HG03457 (cell line): Measurements from ENCODE around the gene JMJD7.

ENCODE experiments used
- ATAC-seq: cut with Tn5 transposase; IDR thresholded peaks from one replicate; pipeline ENCODE4 v1.9.1; 2021; ENCODE audit warnings: moderate number of reproducible peaks; ENCODE audit not compliant: unreplicated experiment

JMJD7 gene

DNA sequence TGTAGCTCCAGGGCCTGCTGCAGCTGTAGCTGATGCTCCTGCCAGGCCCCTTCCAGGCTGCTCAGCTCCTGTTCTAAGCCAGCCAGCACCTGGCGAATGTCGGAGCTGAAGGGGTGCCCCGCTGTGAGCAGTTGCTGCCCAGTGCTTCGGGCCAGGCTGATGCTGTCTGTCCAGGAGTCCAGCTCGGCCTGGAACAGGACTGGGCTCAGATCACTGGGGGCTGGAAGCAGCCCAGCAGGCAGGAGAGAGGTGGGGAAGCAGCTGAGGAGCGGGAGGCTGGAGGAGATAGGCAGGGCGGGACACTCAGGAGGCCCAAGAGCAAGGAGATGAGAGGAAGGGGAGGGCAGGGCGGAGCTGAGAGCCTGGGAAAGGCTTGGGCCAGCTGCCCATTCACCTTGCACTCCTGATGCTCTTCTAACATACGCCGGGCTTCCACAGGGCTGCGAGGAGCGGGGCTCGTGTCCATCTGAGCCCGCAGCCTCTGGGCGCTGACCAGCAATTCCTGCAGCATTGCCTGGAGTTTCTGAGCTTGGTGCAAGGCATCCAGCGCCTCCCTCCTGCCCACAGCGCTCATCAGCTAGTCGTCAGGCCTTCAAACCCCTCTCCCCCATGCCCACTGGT is 34.0 kb downstream of the JMJD7 start:
- no peak for ATAC-seq

DNA sequence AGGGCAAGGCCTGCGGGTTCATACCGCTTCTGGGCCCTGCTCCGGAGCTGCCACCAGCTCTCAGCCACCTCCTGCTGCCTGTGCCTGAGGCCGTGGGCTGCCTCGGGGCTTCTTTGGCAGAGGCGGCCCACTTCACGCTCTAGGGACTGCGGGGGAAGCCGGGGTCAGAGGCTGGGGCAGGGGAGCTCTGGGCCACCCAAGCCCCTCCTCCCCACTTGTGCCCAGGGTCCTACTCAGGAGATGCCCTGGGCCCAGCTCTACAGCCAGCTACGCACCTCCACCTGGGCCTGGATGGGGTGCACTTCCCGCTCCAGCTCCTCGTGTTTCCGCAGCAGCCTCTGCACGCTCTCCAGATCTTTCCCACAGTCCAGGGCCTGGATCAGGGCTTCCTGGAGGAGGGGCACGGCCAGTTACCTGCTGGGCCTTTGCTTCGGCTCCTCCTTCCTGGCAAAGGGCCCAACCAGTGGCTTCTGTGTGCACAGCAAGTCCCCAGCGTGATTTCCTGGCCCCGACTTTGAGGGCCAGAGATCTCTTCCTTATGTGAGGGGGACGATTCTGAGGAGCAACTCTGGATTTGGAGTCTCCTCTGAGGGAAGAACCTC is 34.7 kb downstream of the JMJD7 start:
- ATAC-seq = no peak

DNA sequence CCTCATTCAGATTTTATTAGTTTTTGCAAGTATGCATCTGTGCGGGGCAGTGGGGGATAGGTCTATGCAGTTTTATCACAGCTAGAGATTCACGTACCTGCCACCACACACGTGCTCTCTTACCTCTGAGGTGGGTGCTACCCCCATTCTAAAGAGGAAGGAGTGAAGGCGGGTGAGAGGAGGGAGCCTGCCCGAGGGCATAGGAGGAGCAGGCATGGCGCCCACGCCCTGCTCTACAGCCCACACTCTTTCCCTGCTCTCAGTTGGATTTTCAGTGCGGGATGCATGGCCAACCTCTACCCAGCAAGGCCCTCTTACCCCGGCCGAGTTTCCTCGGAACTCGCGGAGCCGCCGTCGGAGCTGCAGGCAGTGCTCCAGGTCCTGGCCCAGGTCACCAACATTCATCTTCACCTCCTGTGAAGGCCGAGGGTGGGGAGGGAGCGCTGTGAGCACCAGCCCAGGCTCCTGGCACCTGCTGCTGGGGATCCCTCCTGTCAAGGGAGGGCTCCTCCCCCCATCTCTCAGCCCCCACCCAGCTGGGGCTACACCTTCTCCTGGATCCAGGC is 37.7 kb downstream of the JMJD7 start:
- no peak for ATAC-seq

DNA sequence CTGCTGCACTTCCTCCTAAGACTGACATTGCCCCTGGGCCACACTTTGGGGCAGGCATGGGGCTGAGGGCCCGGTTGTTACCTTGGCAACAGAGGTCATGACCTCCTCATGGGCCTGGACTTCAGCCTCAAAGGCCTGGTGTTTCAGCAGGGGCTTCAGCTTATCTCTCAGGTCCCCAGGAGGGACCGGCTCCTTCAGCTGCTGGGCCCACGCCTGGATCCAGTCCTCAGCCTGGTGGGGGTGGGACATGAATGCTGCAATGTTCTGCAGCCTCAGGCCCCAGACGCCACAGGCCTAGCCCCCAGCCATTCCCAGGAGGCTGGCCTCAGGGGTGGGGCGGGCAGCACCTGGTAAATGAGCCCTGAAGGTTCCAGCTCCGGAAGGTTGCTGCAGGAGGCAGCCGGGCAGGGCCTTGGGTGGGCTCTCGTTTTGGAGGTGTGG is 38.4 kb downstream of the JMJD7 start:
- ATAC-seq = no peak

DNA sequence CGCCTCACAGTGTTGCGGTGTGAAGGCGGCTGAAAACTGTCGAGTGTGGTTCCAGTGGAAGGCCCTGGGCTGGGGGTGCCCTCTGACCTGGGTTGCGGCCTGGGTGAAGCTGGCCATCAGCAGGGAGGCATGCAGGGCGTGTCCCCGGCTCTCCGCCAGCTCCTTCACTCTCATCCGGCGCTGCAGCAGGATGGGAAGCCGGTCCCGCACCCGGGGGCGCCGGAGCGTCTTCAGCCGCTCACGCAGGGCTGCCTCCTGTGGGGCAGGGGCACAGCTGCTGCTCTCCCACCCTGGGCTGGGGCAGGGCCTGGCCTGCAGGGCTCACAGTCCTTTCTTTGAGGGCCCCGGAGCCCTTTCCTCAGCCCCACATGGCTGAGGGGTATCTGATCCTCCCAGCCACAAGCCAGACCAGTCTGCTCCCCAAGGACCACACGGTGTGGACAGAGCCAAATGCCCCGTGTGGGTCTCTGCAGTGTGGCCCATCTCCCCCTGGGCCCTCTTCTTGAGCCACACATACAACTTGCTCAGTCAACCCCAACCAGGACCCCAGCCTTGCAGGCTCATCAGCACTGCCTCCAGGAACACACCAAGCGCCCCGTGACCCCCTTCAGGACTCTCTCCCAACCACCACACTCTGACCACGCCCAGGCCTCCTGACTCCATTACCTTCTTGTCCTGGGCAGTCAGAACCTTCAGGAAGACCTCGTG is 39.1 kb downstream of the JMJD7 start:
- no peak for ATAC-seq

DNA sequence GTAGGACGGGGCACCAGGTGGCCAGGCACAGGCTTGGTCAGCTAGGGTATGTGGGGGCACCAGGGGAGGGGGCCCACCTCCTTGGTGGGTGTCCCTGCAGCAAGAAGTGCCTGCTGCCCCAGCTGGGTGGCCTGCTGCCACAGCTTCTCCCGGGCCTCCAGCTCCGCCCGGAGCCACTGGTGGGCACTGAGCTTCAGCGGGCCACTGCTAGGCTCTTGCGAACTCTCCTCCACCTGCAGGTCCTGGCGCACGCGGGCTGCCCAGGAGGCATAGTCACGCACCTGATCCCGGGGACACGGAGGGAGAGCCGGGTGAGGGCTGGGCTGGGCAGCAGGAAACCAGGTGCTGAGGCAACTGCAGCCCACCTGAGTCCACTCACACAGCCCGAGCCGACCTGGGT is 40.4 kb downstream of the JMJD7 start:
- ATAC-seq = no peak

DNA sequence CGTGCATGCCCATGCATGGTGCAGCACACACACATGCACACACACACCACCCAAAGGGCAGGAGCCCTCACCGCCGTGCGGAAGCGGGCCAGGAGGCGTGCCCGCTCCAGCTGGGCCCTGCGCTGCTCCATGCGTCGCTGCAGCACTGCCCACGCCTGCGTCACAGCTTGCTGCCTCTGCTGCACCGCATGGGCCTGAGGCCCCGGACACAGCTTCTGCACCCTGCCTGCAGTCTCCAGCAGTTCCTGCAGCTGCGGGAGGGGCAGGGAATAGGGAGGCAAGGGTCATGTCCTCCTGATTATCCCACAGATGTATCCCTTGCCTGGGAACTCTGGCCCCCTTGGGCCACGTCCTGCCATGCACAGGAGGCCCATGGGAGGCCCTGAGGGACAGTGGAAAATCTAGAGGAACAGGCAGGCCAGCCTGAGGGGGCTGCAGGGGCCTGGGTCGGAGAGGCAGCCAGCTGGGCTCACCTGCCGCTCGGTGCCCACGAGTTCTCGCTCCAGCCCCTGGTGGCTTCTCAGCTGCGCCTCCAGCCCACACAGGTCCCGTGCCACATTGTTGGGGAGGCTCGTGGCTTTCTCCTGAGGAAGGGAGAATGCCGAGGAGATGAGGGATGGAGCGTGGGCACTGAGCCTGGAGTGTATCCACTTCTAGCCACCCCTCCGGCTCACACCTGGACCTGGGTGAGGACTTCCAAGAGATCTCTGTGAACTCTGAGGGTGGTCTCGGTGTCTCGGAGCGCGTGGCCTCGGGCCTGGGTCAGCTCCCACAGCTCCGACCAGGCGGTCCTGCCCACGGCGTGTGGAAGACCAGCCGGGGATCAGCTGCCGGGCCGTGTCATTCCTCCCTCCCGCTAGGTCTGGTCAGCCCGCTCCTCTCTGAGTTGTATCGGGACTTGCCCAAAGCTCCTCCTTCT is 42.1 kb downstream of the JMJD7 start:
- ATAC-seq = no peak

DNA sequence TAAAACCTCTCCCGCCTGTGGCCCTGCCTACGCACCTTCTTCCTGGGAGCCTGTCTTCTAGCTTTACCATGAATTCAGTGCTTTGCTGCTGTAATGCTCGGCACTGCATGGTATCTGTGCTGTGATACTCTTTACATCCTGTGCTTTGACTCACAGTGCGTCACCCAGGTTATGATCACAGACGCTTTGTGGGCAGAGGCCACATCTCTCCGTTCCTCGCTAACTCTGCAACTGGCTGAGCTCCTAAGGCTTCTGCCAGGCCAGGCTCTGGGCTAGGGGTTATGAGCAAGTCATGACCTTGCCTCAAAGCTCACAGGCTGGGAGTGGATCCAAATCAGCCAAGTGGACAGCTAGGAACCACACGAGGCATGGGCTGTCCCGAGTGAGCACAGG is 42.8 kb downstream of the JMJD7 start:
- no peak for ATAC-seq

DNA sequence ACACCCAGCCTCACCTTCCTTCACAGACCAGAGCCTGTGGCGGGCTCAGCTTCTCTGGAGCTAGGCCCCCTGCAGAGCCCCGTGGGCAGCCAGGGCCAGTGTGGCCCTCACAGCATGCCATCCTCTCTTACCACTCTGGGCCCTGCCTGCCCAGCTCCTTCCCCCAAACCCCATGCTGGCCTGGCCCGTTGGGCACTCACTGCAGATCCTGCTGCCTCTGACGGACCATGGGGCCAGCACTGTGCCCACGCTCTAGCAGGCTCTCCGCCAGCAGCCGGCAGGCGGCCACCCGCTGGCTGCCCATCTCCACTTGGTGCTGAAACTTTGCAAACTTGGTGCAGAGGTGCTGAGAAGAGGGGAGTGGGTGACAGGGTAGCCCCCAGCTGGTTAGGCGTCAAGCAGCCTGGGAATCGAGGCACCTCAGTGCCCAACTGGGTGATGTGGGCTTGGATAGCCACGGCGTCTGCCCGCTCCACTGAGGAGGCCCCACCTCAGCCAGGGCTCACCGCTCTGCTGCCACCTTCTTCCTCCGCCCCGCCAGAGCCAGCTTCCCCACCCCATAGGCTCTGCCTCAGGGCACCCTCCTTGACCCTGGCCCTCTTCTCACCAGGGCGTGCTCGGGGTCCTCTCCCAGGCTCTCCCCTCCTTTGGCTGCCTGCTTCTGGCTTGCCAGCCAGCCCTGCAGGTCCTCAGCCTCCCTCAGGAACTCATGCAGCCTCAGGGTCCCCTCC is 43.4 kb downstream of the JMJD7 start:
- ATAC-seq = no peak

DNA sequence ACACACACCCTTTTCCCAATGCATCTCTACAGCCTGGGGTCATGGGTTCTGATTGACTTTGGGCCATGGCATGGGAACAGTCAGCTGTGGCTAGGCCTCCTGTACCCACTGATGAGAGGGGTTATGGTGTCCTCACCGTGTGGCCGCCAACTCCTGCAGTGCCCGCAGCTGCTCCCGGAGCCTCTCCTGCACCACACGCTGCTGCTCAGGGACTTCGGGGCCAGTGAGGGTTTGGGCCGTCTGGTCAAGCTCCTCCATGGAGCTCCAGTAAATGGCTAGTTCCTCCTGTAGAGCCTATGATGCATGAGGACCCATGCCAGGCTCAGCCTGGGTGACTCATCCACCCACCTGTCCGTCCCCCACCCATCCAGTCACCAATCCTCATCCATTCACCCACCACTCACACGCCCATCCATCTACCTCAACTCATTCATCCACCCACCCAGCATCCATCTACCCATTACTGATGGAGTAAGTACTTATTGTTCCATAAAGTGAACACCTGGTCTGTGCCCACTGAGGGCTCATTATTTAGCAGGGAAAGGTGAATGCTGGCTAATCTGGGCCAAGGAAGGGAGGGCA is 44.4 kb downstream of the JMJD7 start:
- no peak for ATAC-seq

DNA sequence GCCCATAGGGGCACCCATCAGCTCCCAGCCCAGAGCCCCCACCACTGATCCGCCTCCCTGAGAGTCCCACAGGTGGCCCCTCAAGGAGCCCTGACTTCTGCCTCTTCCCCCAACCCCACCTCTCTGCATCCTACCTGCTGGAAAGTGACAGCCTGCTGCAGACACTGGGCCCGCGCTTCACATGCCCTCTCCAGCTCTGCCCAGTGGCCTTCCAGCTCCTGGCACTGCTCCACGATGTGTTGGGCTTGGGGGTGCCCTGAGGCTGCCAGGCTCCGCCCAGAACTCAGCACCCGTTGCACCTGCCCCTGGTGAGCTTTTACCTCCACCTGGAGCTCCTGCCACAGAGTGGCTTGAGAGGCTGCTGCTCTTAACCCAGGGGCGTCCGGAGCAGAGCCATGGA is 45.8 kb downstream of the JMJD7 start:
- no peak for ATAC-seq

DNA sequence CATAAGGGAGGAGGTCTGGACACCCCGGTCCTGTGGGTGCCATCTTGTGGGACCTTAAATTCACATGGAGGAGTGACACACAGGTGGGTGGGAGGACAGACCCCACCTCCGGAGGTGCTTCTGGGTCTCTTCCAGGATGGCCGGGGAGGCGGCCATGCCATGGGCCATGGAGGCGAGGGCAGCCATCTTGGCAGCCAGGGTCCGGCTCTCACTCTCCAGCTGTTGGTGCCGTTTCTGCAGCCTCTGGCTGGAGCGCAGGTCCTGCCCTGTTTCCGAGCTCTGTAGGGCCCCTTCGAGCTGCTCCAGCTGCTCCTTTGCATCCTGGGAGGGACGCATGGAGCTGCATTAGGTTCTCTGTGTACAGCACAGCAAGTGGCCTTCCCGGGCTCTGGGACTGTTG is 46.8 kb downstream of the JMJD7 start:
- ATAC-seq = no peak

DNA sequence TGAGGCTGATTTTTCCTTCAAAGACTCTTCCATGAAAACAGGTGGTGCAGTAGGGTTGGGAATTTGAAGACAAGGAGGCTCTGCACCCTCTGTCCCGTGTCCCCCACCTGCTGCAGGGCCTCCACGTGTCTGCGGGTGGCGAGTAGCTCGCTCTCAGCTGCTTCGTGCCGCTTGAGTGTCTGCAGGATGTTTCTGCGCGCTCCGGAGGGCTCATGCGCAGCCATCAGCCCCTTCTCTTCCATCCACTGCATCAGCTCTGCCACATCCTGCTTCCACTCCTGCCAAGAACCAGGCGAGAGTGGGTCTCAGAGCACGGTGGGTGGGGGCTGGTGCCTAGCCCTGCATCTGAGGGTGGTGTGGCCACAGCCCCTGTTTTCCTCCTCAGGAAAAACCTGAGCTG is 48.1 kb downstream of the JMJD7 start:
- ATAC-seq = no peak

DNA sequence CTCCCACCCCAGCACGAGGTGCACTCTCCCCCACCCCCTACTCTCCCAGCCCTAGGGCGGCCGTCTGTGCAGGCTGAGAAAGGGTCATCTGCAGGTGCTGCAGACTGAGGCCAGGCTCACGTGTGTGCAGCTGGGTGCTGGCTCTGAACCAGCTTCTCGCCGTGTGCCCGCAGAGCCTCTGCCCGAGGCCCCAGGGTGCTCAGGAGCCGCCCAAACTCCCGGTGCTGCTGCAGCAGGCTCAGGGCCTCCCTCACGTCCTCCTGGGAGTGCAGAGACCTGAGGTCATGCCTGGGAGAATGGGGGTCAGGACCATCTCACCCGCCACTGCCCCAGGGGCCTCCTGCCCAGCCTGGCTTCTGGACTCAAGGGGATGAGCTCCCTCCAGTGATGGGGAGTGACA is 48.8 kb downstream of the JMJD7 start:
- no peak for ATAC-seq

DNA sequence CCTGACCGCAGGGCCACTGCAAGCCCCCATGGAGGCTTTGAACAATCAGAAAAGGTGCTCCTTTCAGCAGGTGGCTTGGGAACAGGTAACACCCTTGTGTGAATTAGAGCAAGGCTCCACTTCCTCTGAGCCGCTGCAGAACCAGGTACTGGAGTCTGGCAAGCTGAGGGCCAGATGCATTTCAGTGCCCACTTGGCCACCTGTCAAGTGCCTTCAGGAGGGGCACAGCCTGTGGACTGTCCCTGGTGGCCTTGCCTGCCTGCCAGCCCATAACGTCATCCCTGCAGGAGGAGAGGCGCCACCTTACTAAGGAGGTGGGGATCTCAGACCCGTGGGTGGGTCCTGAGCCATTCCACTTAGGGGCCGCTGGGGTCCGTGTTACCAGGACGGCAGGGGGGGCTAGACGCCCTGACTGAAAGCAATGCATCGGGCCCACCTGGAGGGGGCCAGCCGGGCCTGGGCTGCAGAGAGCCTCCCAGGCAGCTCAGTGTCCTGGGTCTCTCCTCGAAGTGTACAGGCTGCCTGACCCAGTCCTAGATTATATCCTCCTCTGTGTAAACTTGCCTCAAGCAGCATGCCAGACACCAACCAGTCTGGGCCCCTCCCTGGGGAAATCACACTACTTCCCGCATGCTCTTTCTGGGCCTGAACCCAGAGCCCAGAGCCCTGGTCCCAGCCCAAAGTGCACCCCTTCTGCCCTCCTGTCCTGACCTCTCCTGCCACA is 49.9 kb downstream of the JMJD7 start:
- ATAC-seq = no peak

DNA sequence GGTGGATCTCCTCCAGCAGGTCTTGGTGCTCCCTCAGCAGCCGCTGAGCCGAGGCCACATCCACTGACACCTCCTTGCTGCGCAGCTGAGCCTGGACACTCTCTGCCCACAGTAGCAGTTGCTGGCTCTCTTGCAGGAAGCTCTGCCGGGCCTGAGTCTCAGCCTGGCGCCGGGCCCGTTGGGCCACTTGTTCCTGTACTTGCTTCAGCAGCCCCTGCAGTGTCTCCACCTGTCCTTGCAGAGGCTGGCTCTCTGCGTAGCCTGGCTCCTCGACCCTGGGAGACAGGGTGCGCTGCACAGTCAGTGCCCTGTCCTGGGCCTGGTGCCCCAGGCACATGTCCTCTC is 50.4 kb downstream of the JMJD7 start:
- ATAC-seq = no peak

DNA sequence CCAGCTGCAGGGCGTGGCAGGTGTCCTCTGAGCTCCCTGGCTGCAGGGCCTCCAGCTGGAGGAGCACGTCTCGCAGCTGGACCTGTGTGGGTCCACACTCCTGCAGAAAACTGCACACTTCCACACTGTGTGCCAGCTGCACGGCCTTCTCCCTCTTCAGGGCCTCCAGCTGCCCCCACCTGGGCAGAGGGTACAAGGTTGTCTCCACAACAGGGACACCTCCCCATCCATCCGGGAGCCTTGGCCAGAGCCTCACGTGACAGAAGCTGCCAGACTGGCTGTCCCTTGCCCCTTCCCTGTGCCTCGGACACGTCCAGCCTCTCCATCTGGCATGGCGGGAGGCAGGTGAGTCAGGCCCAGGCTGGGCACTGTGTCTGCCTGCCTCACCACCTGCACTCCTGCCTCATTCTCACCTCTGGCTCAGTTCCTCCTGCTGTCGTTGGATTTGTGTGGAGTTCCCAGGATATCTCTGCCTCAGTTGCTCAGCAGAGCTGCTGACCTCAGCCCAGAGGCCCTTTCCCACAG is 51.5 kb downstream of the JMJD7 start:
- ATAC-seq = no peak

DNA sequence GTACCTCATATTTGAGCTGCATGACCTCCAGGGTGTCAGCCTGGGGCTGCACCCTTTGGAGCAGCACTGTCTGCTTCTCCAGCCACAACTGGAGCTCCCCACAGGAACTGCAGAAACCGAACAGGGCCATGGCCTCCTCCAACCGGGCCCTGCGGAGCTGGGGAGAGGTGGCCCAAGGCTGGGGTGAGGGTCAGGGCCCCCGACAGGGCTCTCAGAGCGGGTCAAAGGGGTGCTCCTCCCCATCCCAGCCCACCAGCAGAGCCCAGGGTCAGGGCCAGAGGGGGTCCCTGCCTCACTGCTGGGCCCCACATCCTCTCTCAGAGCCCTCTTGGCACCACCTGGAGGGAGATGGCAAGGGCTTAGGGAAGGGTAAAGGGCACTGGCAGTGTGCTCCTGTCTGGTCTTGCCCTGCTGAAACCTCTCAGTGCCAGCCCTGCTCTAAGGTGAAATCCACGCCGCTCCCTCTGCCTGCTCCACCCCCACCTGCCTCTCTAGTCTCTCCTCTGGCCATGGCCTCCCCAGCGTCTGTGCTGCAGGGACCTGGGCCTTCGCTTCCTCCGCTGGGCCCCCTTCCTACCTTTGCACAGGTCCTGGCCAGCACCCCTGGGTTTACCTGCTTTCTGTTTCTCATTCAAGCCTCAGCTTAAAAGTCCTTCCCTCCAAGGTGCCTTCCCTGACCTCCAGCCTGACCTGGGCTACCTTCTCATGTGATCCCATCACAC is 52.4 kb downstream of the JMJD7 start:
- no peak for ATAC-seq

DNA sequence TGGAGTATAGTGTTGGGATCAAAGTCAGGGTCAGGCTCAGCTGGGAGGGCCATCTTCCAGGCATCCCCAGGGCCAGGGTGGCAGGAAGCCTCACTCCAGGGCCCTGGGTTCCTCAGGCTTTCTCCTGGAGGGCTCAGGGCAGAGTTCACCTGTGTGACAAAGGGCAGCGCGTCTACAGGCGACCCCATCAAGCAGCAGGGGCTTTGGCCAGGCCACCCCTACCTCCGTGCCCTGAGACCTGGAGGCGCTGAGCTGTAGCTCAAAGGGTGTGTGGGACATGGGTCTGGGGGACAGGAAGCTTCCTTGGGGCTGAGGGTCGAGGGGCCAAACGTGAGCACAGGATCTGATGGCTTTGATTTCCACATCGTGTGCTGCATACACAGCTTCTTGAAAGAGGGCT is 53.2 kb downstream of the JMJD7 start:
- no peak for ATAC-seq
